ENCODE measurements around the gene DHRS12. TPM values are rescaled to one million over a fixed set of nuclear protein-coding genes. Genes with fewer than 3 reads are reported as not detected.
A peak's percentile ranks its signal among the peaks of the same experiment; 100 is the strongest.

The DHRS12 gene
- total RNA-seq, 4 donors from 2014 or later = 3.5 to 25.8 (median 10.8) TPM

GRCh38 chr13:51773515-51773914 lies 30.4 kb downstream of the DHRS12 start:
- Histone ChIP-seq H3K9me3 (no peaks in the 10 kb centered on the region), H3K27me3 (no peaks in the 10 kb centered on the region), H3K36me3 (no peaks in the 10 kb centered on the region), H3K4me1 (peaks cover 35% of the 10 kb centered on the region), H3K27ac (no peak overlapping the region), H3K4me3 (no peak overlapping the region)
- TF ChIP-seq EP300 (IDR thresholded peaks at IDR 0.05) (no peak), POLR2A (IDR thresholded peaks at IDR 0.05) (no peak), POLR2AphosphoS5 (IDR thresholded peaks at IDR 0.05) (no peak)
- TF ChIP-seq, protein P1, sequence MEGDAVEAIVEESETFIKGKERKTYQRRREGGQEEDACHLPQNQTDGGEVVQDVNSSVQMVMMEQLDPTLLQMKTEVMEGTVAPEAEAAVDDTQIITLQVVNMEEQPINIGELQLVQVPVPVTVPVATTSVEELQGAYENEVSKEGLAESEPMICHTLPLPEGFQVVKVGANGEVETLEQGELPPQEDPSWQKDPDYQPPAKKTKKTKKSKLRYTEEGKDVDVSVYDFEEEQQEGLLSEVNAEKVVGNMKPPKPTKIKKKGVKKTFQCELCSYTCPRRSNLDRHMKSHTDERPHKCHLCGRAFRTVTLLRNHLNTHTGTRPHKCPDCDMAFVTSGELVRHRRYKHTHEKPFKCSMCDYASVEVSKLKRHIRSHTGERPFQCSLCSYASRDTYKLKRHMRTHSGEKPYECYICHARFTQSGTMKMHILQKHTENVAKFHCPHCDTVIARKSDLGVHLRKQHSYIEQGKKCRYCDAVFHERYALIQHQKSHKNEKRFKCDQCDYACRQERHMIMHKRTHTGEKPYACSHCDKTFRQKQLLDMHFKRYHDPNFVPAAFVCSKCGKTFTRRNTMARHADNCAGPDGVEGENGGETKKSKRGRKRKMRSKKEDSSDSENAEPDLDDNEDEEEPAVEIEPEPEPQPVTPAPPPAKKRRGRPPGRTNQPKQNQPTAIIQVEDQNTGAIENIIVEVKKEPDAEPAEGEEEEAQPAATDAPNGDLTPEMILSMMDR (IDR thresholded peaks at IDR 0.05) = no peak
- DNase-seq (ENCODE audit: low spot score in 2 of 2) = no peak
- WGBS = 84% methylated on average over 8 of the region's 11 CpGs

- no peaks in the 10 kb centered on the region for H3K27me3 ChIP-seq
- TF ChIP-seq EP300 (IDR thresholded peaks at IDR 0.05) = no peak
- no peak for TF ChIP-seq POLR2A (IDR thresholded peaks at IDR 0.05)
- TF ChIP-seq POLR2AphosphoS5 (IDR thresholded peaks at IDR 0.05) = no peak
- TF ChIP-seq, protein P1 (IDR thresholded peaks at IDR 0.05) = no peak
- H3K4me3 ChIP-seq = no peak overlapping the region
- 92% methylated on average over 6 of the region's 6 CpGs for WGBS
- H3K9me3 ChIP-seq = no peaks in the 10 kb centered on the region
- no peak overlapping the region for H3K27ac ChIP-seq
- H3K36me3 ChIP-seq = peaks cover 2% of the 10 kb centered on the region
- no peak for DNase-seq (ENCODE audit: low spot score in 2 of 2)
- peaks cover 38% of the 10 kb centered on the region for H3K4me1 ChIP-seq
These were observed 31.2 kb downstream of the DHRS12 start for GRCh38 chr13:51772781-51773180.

- TF ChIP-seq POLR2A (IDR thresholded peaks at IDR 0.05) = no peak
- TF ChIP-seq, protein P1 (IDR thresholded peaks at IDR 0.05) = no peak
- TF ChIP-seq POLR2AphosphoS5 (IDR thresholded peaks at IDR 0.05) = no peak
- no peak for TF ChIP-seq EP300 (IDR thresholded peaks at IDR 0.05)
- Histone ChIP-seq H3K4me1 (peaks cover 38% of the 10 kb centered on the region), H3K36me3 (peaks cover 8% of the 10 kb centered on the region), H3K27me3 (no peaks in the 10 kb centered on the region), H3K27ac (no peak overlapping the region), H3K4me3 (no peak overlapping the region), H3K9me3 (no peaks in the 10 kb centered on the region)
- no peak for DNase-seq (ENCODE audit: low spot score in 2 of 2)
- 88% methylated on average over 9 of the region's 9 CpGs for WGBS
These were observed 31.9 kb downstream of the DHRS12 start for GRCh38 chr13:51772105-51772455.

GRCh38 chr13:51771418-51772104 lies 32.4 kb downstream of the DHRS12 start:
- Histone ChIP-seq H3K4me3 (no peak overlapping the region), H3K9me3 (no peaks in the 10 kb centered on the region), H3K27me3 (no peaks in the 10 kb centered on the region), H3K4me1 (peaks cover 38% of the 10 kb centered on the region), H3K27ac (peak overlapping the region; percentile 96), H3K36me3 (peaks cover 13% of the 10 kb centered on the region)
- TF ChIP-seq EP300 (IDR thresholded peaks at IDR 0.05) (no peak), POLR2AphosphoS5 (IDR thresholded peaks at IDR 0.05) (no peak), POLR2A (IDR thresholded peaks at IDR 0.05) (no peak)
- TF ChIP-seq, protein P1 (IDR thresholded peaks at IDR 0.05) = no peak
- WGBS = 84% methylated on average over 17 of the region's 17 CpGs
- no peak for DNase-seq (ENCODE audit: low spot score in 2 of 2)

DNA sequence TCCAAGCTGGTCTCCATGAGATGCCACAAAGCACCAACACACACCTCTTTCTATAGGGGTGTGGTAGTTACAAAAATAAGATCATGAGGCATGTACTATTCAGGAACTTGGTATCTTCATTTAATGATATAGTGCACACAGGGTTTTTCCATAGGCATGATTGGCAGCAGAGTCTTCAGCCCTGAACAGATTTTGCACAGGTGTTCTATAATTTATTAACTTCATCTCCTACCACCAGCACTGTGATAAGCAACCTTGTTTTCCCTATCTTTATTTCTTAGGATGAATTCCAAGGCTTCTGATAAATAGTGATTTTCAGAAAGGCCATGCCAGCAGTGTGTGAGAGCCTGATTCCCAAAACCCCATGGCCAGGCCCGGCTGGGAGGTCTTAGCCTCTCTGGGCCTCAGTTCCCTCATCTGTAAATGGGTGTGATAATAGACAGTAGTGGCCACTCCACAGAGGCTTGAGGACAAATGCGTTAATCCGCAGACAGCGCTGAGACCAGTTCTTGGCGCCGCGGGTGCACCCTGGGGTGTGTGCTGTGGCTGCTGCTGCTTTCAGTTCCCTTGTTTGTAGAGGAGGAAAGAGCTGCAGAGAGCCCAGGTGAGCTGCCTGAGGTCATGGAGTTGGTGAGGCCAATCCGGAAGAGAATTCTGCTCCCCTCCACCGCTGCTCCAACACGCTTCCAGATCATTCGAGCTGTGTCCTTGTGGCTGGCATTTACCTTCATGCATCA lies 33.1 kb downstream of the DHRS12 start:
- no peaks in the 10 kb centered on the region for H3K27me3 ChIP-seq
- peak overlapping the region; percentile 96 for H3K27ac ChIP-seq
- no peak for DNase-seq (ENCODE audit: low spot score in 2 of 2)
- 85% methylated on average over 11 of the region's 11 CpGs for WGBS
- peaks cover 20% of the 10 kb centered on the region for H3K36me3 ChIP-seq
- H3K4me1 ChIP-seq = peaks cover 38% of the 10 kb centered on the region
- TF ChIP-seq EP300 (IDR thresholded peaks at IDR 0.05) = no peak
- TF ChIP-seq POLR2A (IDR thresholded peaks at IDR 0.05) = no peak
- TF ChIP-seq POLR2AphosphoS5 (IDR thresholded peaks at IDR 0.05) = no peak
- TF ChIP-seq, protein P1 (IDR thresholded peaks at IDR 0.05) = no peak
- no peaks in the 10 kb centered on the region for H3K9me3 ChIP-seq
- no peak overlapping the region for H3K4me3 ChIP-seq

Measured in suprapubic skin (tissue), 4 donors.